Measurements from ENCODE around the gene TMEM247.

The TMEM247 gene

GRCh38 chr2:46479265-46479664 is at the start of gene TMEM247:
Gene TMEM247 (plus strand): TSS chr2:46479565.
- no peak for DNase-seq

- no peak for DNase-seq
Observed at GRCh38 chr2:46430413-46430812, 49.0 kb upstream of the TMEM247 start.

GRCh38 chr2:46430992-46431391 is 48.4 kb upstream of the TMEM247 start:
- no peak for DNase-seq

- no peak for DNase-seq
Observed at GRCh38 chr2:46431481-46432235, 47.7 kb upstream of the TMEM247 start.

- DNase-seq: no peak
Observed at GRCh38 chr2:46434851-46435273, 44.5 kb upstream of the TMEM247 start.

GRCh38 chr2:46435353-46435752 is 44.0 kb upstream of the TMEM247 start:
- DNase-seq: no peak

GRCh38 chr2:46435796-46436360 is 43.5 kb upstream of the TMEM247 start:
- DNase-seq: no peak

GRCh38 chr2:46436800-46437199 is 42.6 kb upstream of the TMEM247 start:
- no peak for DNase-seq

- DNase-seq: no peak
Observed at GRCh38 chr2:46438102-46438501, 41.3 kb upstream of the TMEM247 start.

GRCh38 chr2:46438794-46439193 is 40.6 kb upstream of the TMEM247 start:
- no peak for DNase-seq

GRCh38 chr2:46439582-46439981 is 39.8 kb upstream of the TMEM247 start:
- DNase-seq: no peak

- DNase-seq: no peak
Observed at GRCh38 chr2:46441838-46442712, 37.3 kb upstream of the TMEM247 start.

- DNase-seq: no peak
Observed at GRCh38 chr2:46444732-46445131, 34.6 kb upstream of the TMEM247 start.

GRCh38 chr2:46445556-46445955 is 33.8 kb upstream of the TMEM247 start:
- DNase-seq: no peak

- DNase-seq: no peak
Observed at GRCh38 chr2:46446871-46447568, 32.3 kb upstream of the TMEM247 start.

GRCh38 chr2:46447649-46448048 is 31.7 kb upstream of the TMEM247 start:
- DNase-seq: no peak

- no peak for DNase-seq
Observed at GRCh38 chr2:46448111-46448510, 31.3 kb upstream of the TMEM247 start.

- DNase-seq: no peak
Observed at GRCh38 chr2:46448641-46449040, 30.7 kb upstream of the TMEM247 start.

- no peak for DNase-seq
Observed at GRCh38 chr2:46449700-46450099, 29.7 kb upstream of the TMEM247 start.

GRCh38 chr2:46451131-46451711 is 28.1 kb upstream of the TMEM247 start:
- no peak for DNase-seq

GRCh38 chr2:46456789-46457188 is 22.6 kb upstream of the TMEM247 start:
- no peak for DNase-seq

- no peak for DNase-seq
Observed at GRCh38 chr2:46458763-46459500, 20.4 kb upstream of the TMEM247 start.
